K562 (cell line): Measurements from ENCODE around the gene NT5C3B. TPM values are rescaled to one million over a fixed set of nuclear protein-coding genes. Genes with fewer than 3 reads are reported as not detected.

Source experiments
- BDP1 ChIP-seq: IDR thresholded peaks from 3 replicates; pipeline ENCODE4 v1.6.1; 2011; ENCODE audit not compliant: insufficient read length, insufficient read depth
- CTBP1 ChIP-seq: fragments of 450-650 bp; IDR thresholded peaks from 2 replicates; pipeline ENCODE4 v1.6.1; 2016; ENCODE audit warnings: borderline replicate concordance
- ESRRA ChIP-seq: fragments of 450-650 bp; IDR thresholded peaks from 2 replicates; pipeline ENCODE4 v1.6.1; 2014; ENCODE audit warnings: low read depth, mild to moderate bottlenecking, moderate library complexity, borderline replicate concordance
- HNRNPL ChIP-seq: fragments of 200-400 bp; formaldehyde crosslinking; IDR thresholded peaks from 2 replicates; pipeline ENCODE4 v1.6.1; 2017; ENCODE audit warnings: low read depth, mild to moderate bottlenecking, low read length
- NBN ChIP-seq: fragments of 450-650 bp; IDR thresholded peaks from 2 replicates; pipeline ENCODE4 v1.6.1; 2016; ENCODE audit warnings: low read depth, mild to moderate bottlenecking
- NR2C1 ChIP-seq, 2 experiments: fragments of 450-650 bp; IDR thresholded peaks; 2 replicates each; pipeline ENCODE4 v1.6.1; 2017; ENCODE audit warnings: mild to moderate bottlenecking in 2 of 2, antibody characterized with exemption in 1 of 2, inconsistent platforms in 1 of 2, missing compliant biosample characterization in 1 of 2, missing genetic modification characterization in 1 of 2
- POLR2G ChIP-seq: fragments of 200-400 bp; formaldehyde crosslinking; IDR thresholded peaks from 2 replicates; pipeline ENCODE4 v1.6.1; 2017; ENCODE audit warnings: low read depth, mild to moderate bottlenecking, antibody characterized with exemption, low read length, moderate library complexity
- RAD21 ChIP-seq, 2 experiments: fragments of 250-450 bp in 1 of 2; fragments of 450-650 bp in 1 of 2; sonication (Bioruptor Pico) in 1 of 2; formaldehyde crosslinking in 1 of 2; IDR thresholded peaks in 1 of 2; conservative IDR thresholded peaks in 1 of 2; 2 replicates each; pipeline versions ENCODE4 v1.4.0 to v1.8.0; 2020 to 2022; ENCODE audit warnings: mild to moderate bottlenecking in 2 of 2, moderate library complexity in 1 of 2
- RBFOX2 ChIP-seq: fragments of 200-400 bp; formaldehyde crosslinking; IDR thresholded peaks from 2 replicates; pipeline ENCODE4 v1.6.1; 2017; ENCODE audit warnings: low read depth, mild to moderate bottlenecking, low read length, moderate library complexity
- SNIP1 ChIP-seq: fragments of 450-650 bp; IDR thresholded peaks from 2 replicates; pipeline ENCODE4 v1.7.1; 2017; ENCODE audit warnings: low read depth, mild to moderate bottlenecking
- THAP12 ChIP-seq: fragments of 250-450 bp; sonication (Bioruptor Pico); IDR thresholded peaks from 2 replicates; pipeline ENCODE4 v1.9.0; 2021; ENCODE audit warnings: mild to moderate bottlenecking, inconsistent platforms
- YY1 ChIP-seq, 3 experiments: IDR thresholded peaks; 2 replicates each; pipeline ENCODE4 v1.6.1; 2011; ENCODE audit warnings: low read length in 2 of 3, mild to moderate bottlenecking in 2 of 3, moderate library complexity in 2 of 3, borderline replicate concordance in 1 of 3, control low read depth in 1 of 3, low read depth in 1 of 3; ENCODE audit not compliant: insufficient read depth in 3 of 3, insufficient replicate concordance in 2 of 3, control insufficient read depth in 1 of 3, insufficient read length in 1 of 3; ENCODE audit errors: extremely low read depth in 1 of 3
- ZBED1 ChIP-seq: IDR thresholded peaks from 2 replicates; pipeline ENCODE4 v1.6.1; 2014
- ZC3H8 ChIP-seq: fragments of 450-650 bp; IDR thresholded peaks from 2 replicates; pipeline ENCODE4 v1.6.1; 2017
- ZFX ChIP-seq: sonication (generic); formaldehyde crosslinking; IDR thresholded peaks from 2 replicates; pipeline ENCODE4 v1.8.0; 2022; ENCODE audit warnings: mild to moderate bottlenecking, missing genetic modification reagents, moderate library complexity
- ZNF174 ChIP-seq: fragments of 250-450 bp; sonication (Bioruptor Pico); IDR thresholded peaks from 2 replicates; pipeline ENCODE4 v1.4.0; 2020; ENCODE audit warnings: mild to moderate bottlenecking
- ZNF184 ChIP-seq: sonication (generic); formaldehyde crosslinking; IDR thresholded peaks from 2 replicates; pipeline ENCODE4 v1.5.0; 2020; ENCODE audit warnings: missing genetic modification reagents
- ZNF398 ChIP-seq: fragments of 250-450 bp; sonication (Bioruptor Pico); IDR thresholded peaks from 2 replicates; pipeline ENCODE4 v1.8.0; 2021; ENCODE audit warnings: moderate library complexity, mild to moderate bottlenecking, inconsistent platforms
- ZNF583 ChIP-seq: fragments of 250-450 bp; sonication (Bioruptor Pico); IDR thresholded peaks from 2 replicates; pipeline ENCODE4 v1.4.0; 2020
- ZNF778 ChIP-seq: fragments of 450-650 bp; formaldehyde crosslinking; IDR thresholded peaks from 2 replicates; pipeline ENCODE4 v1.4.0; 2020; ENCODE audit warnings: mild to moderate bottlenecking, moderate library complexity
- ZNF830 ChIP-seq: fragments of 250-450 bp; sonication (Bioruptor Pico); IDR thresholded peaks from 2 replicates; pipeline ENCODE4 v1.5.0; 2021; ENCODE audit warnings: mild to moderate bottlenecking
- polyA plus RNA-seq, 8 experiments: library from polyadenylated mRNA; depleted of rRNA in 4 of 8; stranded (reverse) in 5 of 8; unstranded in 3 of 8; fragments of >200 nt; fragmentation: Nextera tagmentation in 2 of 8; fragmentation: Illumina TruSeq in 1 of 8; extraction: Ambion mirVana in 2 of 8; extraction: Trizol in 1 of 8; gene quantifications; 2 replicates each; pipeline versions ENCODE4 v1.2.1 to v1.2.3, GENCODE V29; 2011 to 2014; ENCODE audit warnings: inconsistent platforms in 1 of 8, missing spikeins in 1 of 8
- total RNA-seq, 7 experiments: library from RNA; depleted of rRNA in 6 of 7; stranded (reverse); fragments of >200 nt in 6 of 7; fragmentation: Illumina TruSeq in 2 of 7; extraction: Trizol in 2 of 7; gene quantifications; 2 replicates each; pipeline versions ENCODE4 v1.2.1 to v1.2.3, GENCODE V29; 2011 to 2021; ENCODE audit warnings: low replicate concordance in 1 of 7
- TF ChIP-seq, protein P1 (sequence below), 3 experiments: IDR thresholded peaks in 2 of 3; conservative IDR thresholded peaks in 1 of 3; 2 replicates each; pipeline ENCODE4 v1.5.1; 2011 to 2012; ENCODE audit warnings: low read length in 3 of 3, mild to moderate bottlenecking in 3 of 3, control low read depth in 2 of 3, improper control_type of control experiment in 1 of 3, inconsistent platforms in 1 of 3, low read depth in 1 of 3, mixed read lengths in 1 of 3, moderate library complexity in 1 of 3; ENCODE audit not compliant: insufficient read depth in 2 of 3

Gene NT5C3B
- total and polyA plus RNA-seq, 9 of the 15 experiments (the other 6 are each of a cell fraction or from before 2014, with no cell fraction given), result 2.0 to 166 (median 85.0) TPM

DNA sequence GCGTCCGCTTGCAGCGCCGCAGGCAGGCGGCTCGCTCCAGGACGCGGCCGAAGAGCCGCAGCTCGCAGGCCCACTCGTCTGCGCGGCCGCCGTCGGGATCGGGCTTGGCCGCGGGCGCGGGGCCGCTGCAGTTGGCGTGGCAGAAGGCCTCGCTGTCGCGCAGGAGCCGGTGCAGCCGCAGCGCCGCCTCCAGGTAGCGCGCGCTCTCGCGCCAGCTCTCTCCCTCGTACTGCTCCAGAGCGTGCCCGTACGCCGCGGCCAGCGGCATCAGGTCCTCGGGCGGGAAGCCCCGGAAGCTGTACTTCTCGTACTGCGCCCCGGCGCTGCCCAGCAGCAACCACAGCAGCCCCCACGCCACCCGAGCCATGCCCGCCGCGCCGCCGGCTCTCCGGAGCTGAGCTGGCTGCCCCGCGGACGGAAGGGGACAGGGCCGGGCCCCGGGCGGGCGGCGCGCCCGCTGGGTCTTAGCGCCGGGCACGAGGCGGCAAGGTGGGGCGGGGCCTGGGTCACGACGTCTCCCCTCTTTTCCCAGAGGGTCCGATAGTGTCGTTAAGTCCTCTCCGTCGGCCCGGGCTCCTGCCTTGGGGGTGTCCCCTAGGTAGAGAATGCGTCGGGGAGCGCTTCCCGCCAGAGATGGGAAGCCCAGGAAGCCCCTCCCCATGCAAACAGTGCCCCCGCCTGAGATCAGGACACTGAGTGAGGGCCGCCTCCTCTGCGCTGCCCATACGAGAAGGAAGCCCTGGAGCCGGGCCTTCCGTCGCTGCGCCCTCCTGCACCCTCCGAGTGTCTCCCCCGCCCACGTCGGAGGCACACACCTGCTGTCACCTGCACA is 24.3 kb downstream of the NT5C3B start, which contains the start of gene P3H4 (continued):
- TF ChIP-seq ESRRA (0 out of 2 replicates have a peak, but pooled peaks have one; percentile 10), ZNF174 (CRISPR knock-in tag) (no peak), ZNF830 (CRISPR knock-in tag) (0 out of 2 replicates have a peak, but pooled peaks have one; percentile 52), ZFX (CRISPR knock-in tag) (peak; percentile 68), ZNF184 (no peak), ZBED1 (no peak), ZC3H8 (no peak), ZNF778 (CRISPR knock-in tag) (no peak), HNRNPL (peak; percentile 64; the same call in 1 of the 2 replicates), CTBP1 (peak; percentile 56; the same call in 1 of the 2 replicates), RAD21 (CRISPR knock-in tag; conservative IDR thresholded peaks at IDR 0.05 in 1 of 2, IDR thresholded peaks at IDR 0.05 in 1 of 2) (peak in 1 of 2 experiments; percentile 46; a peak in 2 of 4 replicates), ZNF398 (CRISPR knock-in tag) (no peak), POLR2G (peak; percentile 80), RBFOX2 (peak; percentile 72), NR2C1 (IDR thresholded peaks at IDR 0.05) (no peak), NR2C1 (tag; IDR thresholded peaks at IDR 0.05) (no peak), BDP1 (no peak), ZNF583 (no peak), NBN (no peak), SNIP1 (no peak), THAP12 (CRISPR knock-in tag) (peak; percentile 27; the same call in 1 of the 2 replicates), YY1 (IDR thresholded peaks at IDR 0.05; ENCODE audit: borderline replicate concordance in 1 of 3, control insufficient read depth in 1 of 3, extremely low read depth in 1 of 3, insufficient read depth in 3 of 3, insufficient read length in 1 of 3, insufficient replicate concordance in 2 of 3, low read depth in 1 of 3, low read length in 2 of 3) (peak in 1 of 3 experiments; percentile 22)
- TF ChIP-seq, protein P1, sequence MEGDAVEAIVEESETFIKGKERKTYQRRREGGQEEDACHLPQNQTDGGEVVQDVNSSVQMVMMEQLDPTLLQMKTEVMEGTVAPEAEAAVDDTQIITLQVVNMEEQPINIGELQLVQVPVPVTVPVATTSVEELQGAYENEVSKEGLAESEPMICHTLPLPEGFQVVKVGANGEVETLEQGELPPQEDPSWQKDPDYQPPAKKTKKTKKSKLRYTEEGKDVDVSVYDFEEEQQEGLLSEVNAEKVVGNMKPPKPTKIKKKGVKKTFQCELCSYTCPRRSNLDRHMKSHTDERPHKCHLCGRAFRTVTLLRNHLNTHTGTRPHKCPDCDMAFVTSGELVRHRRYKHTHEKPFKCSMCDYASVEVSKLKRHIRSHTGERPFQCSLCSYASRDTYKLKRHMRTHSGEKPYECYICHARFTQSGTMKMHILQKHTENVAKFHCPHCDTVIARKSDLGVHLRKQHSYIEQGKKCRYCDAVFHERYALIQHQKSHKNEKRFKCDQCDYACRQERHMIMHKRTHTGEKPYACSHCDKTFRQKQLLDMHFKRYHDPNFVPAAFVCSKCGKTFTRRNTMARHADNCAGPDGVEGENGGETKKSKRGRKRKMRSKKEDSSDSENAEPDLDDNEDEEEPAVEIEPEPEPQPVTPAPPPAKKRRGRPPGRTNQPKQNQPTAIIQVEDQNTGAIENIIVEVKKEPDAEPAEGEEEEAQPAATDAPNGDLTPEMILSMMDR (IDR thresholded peaks at IDR 0.05 in 2 of 3, conservative IDR thresholded peaks at IDR 0.05 in 1 of 3; ENCODE audit: insufficient read depth in 2 of 3, low read depth in 1 of 3, low read length in 3 of 3), result peak; percentile 41 to 66 (median 58); a peak in 5 of 6 replicates
